Thyroid gland (tissue), 4 donors: Measurements from ENCODE around the gene DHX58.

Experiments
- POLR2A ChIP-seq, 2 donors: fragments of 450-650 bp; IDR thresholded peaks; one replicate each; pipeline ENCODE4 v1.6.1; 2017; ENCODE audit warnings: antibody characterized with exemption in 2 of 2, mild to moderate bottlenecking in 2 of 2, moderate library complexity in 1 of 2
- TF ChIP-seq, protein P1 (sequence below), 6 experiments: fragments of 200-600 bp in 3 of 6; fragments of 450-650 bp in 3 of 6; sonication (generic) in 3 of 6; IDR thresholded peaks; one replicate each; pipeline ENCODE4 v1.5.1; 2016 to 2019; ENCODE audit warnings: antibody characterized with exemption in 6 of 6, mild to moderate bottlenecking in 2 of 6, inconsistent platforms in 1 of 6, moderate library complexity in 1 of 6

DNA sequence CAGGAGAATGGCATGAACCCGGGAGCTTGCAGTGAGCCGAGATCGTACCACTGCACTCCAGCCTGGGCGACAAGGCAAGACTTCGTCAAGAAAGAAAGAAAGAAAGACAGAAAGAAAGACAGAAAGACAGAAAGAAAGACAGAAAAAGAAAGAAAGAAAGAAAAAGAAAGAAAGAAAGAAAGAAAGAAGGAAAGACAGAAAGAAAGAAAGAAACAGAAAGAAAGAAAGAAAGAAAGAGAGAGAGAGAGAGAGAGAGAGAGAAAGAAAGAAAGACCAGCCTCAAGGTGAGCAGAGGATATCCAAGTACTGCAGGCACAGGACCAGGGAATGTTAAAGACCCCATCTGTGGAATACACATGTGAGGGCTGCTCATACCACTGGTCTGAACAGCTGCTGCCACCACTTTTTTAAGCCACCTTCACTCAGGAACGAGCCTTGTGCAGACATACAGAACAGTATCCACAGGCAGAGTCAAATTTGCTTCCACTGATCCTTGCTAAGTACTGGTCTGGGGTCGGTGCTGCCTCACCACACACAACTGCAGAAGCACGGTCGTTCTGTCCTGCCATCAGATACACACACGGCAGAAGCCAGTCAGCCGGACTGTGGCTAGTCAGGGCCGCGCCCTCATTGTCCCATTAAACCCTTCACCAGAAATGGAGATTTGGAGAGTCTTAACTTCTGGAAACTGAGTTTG lies 34.5 kb upstream of the DHX58 start:
- TF ChIP-seq, protein P1, sequence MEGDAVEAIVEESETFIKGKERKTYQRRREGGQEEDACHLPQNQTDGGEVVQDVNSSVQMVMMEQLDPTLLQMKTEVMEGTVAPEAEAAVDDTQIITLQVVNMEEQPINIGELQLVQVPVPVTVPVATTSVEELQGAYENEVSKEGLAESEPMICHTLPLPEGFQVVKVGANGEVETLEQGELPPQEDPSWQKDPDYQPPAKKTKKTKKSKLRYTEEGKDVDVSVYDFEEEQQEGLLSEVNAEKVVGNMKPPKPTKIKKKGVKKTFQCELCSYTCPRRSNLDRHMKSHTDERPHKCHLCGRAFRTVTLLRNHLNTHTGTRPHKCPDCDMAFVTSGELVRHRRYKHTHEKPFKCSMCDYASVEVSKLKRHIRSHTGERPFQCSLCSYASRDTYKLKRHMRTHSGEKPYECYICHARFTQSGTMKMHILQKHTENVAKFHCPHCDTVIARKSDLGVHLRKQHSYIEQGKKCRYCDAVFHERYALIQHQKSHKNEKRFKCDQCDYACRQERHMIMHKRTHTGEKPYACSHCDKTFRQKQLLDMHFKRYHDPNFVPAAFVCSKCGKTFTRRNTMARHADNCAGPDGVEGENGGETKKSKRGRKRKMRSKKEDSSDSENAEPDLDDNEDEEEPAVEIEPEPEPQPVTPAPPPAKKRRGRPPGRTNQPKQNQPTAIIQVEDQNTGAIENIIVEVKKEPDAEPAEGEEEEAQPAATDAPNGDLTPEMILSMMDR (IDR thresholded peaks at IDR 0.05) = no peak
- TF ChIP-seq POLR2A (IDR thresholded peaks at IDR 0.05) = no peak
